SU-DHL-6 (cell line): ENCODE data around the gene HECW1.

Source experiments
- H2AFZ ChIP-seq: fragments of 200-600 bp; sonication (generic); 2 replicates; pipeline ENCODE4 v1.6.1; 2014; ENCODE audit warnings: low read depth, mild to moderate bottlenecking, moderate library complexity, mixed read lengths, antibody characterized with exemption, low read length; ENCODE audit not compliant: severe bottlenecking
- H3F3A ChIP-seq: fragments of 200-600 bp; shearing (Covaris generic); 2 replicates; pipeline ENCODE4 v1.6.0; 2016; ENCODE audit warnings: antibody characterized with exemption, mild to moderate bottlenecking; ENCODE audit not compliant: insufficient read depth
- H3K27ac ChIP-seq: fragments of 200-600 bp; sonication (generic); 2 replicates; pipeline ENCODE4 v1.5.1; 2016; ENCODE audit warnings: low read depth, mild to moderate bottlenecking, low read length, moderate library complexity, mixed read lengths
- H3K27me3 ChIP-seq: fragments of 200-600 bp; sonication (generic), shearing (Covaris generic); 2 replicates; pipeline ENCODE4 v1.6.0; 2014; ENCODE audit warnings: mild to moderate bottlenecking, low read length
- H3K36me3 ChIP-seq: fragments of 200-600 bp; sonication (generic); 2 replicates; pipeline ENCODE4 v1.6.1; 2014; ENCODE audit warnings: mild to moderate bottlenecking, low read length, mixed read lengths
- H3K4me2 ChIP-seq: fragments of 300-600, 200-600 bp; shearing (Covaris generic), sonication (generic); 2 replicates; pipeline ENCODE4 v1.6.0; 2014; ENCODE audit warnings: low read length, low read depth, mild to moderate bottlenecking; ENCODE audit not compliant: poor library complexity, severe bottlenecking
- H3K4me3 ChIP-seq: fragments of 200-600 bp; sonication (generic); 2 replicates; pipeline ENCODE4 v1.5.1; 2014; ENCODE audit warnings: antibody characterized with exemption, low read length, mild to moderate bottlenecking, mixed read lengths; ENCODE audit not compliant: insufficient read depth, poor library complexity, severe bottlenecking
- H3K79me2 ChIP-seq: fragments of 200-600 bp; sonication (generic); 2 replicates; pipeline ENCODE4 v1.6.1; 2014; ENCODE audit warnings: mild to moderate bottlenecking, low read length, moderate library complexity; ENCODE audit not compliant: insufficient read depth
- H3K9ac ChIP-seq: fragments of 200-600 bp; sonication (generic); 2 replicates; pipeline ENCODE4 v1.7.0; 2014; ENCODE audit warnings: mild to moderate bottlenecking, low read length
- H3K9me2 ChIP-seq: fragments of 200-600 bp; sonication (generic); replicated peaks from 2 replicates; pipeline ENCODE4 v1.6.1; 2014; ENCODE audit warnings: low read length; ENCODE audit not compliant: insufficient read depth
- H3K9me3 ChIP-seq: fragments of 200-600 bp; sonication (generic); 2 replicates; pipeline ENCODE4 v1.6.1; 2014; ENCODE audit warnings: low read length, mixed read lengths; ENCODE audit not compliant: insufficient read depth
- H4K20me1 ChIP-seq: fragments of 200-600 bp; sonication (generic); 2 replicates; pipeline ENCODE4 v1.6.1; 2014; ENCODE audit warnings: low read depth, mild to moderate bottlenecking, antibody characterized with exemption, low read length, moderate library complexity, mixed read lengths
- EZH2phosphoT487 ChIP-seq: fragments of 200-600 bp; sonication (generic), shearing (Covaris generic); conservative IDR thresholded peaks from 2 replicates; pipeline ENCODE4 v1.6.1; 2018; ENCODE audit warnings: mild to moderate bottlenecking, antibody characterized with exemption, low read length, moderate library complexity, mixed read lengths
- TF ChIP-seq, protein P1 (sequence below): fragments of 200-600 bp; sonication (generic); IDR thresholded peaks from one replicate; pipeline ENCODE4 v1.5.1; 2017; ENCODE audit warnings: antibody characterized with exemption, mild to moderate bottlenecking, low read length, moderate library complexity; ENCODE audit not compliant: insufficient read depth, poor library complexity, severe bottlenecking

Gene HECW1

GRCh38 chr7:43317075-43317474, 204.6 kb downstream of the HECW1 start:
- H3K4me3 ChIP-seq = no peak overlapping the region
- H3K27me3 ChIP-seq = no peaks in the 10 kb centered on the region
- no peak overlapping the region for H2AFZ ChIP-seq
- no peaks in the 10 kb centered on the region for H3F3A ChIP-seq
- no peak for TF ChIP-seq EZH2phosphoT487
- TF ChIP-seq, protein P1, sequence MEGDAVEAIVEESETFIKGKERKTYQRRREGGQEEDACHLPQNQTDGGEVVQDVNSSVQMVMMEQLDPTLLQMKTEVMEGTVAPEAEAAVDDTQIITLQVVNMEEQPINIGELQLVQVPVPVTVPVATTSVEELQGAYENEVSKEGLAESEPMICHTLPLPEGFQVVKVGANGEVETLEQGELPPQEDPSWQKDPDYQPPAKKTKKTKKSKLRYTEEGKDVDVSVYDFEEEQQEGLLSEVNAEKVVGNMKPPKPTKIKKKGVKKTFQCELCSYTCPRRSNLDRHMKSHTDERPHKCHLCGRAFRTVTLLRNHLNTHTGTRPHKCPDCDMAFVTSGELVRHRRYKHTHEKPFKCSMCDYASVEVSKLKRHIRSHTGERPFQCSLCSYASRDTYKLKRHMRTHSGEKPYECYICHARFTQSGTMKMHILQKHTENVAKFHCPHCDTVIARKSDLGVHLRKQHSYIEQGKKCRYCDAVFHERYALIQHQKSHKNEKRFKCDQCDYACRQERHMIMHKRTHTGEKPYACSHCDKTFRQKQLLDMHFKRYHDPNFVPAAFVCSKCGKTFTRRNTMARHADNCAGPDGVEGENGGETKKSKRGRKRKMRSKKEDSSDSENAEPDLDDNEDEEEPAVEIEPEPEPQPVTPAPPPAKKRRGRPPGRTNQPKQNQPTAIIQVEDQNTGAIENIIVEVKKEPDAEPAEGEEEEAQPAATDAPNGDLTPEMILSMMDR = no peak
- no peaks in the 10 kb centered on the region for H3K36me3 ChIP-seq
- H3K9me3 ChIP-seq = no peaks in the 10 kb centered on the region
- H3K27ac ChIP-seq = no peak overlapping the region
- H3K79me2 ChIP-seq = no peaks in the 10 kb centered on the region
- H3K4me2 ChIP-seq = no peak overlapping the region
- H4K20me1 ChIP-seq = no peaks in the 10 kb centered on the region
- no peaks in the 10 kb centered on the region for H3K9me2 ChIP-seq
- no peak overlapping the region for H3K9ac ChIP-seq

DNA sequence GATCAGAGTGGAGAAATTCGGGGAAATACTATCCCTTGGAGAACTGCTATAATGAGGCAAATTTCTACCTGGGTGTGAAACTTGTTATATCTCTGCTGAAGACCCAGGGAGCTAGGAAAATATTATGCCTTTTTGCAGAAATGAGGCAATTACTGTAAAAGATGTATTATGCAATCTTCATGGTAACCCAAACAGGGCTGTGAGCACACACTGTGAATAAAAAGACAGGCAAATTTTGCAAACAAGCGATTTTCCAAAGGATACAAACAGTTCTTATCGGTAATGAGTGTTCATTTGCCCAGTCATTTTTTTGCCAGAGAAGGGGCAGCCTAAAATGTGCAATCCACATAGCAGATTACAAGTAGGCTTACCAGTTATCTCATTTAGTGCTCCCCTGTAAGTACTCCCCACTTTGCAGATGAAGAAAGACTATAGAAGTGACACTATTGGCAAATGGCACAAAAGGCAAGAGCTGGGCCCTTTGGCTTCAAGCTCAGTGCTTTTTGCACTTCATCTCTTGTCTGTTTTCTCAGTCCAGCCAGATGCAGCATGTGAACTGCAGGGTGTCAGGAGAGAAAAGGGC, 205.8 kb downstream of the HECW1 start:
- Histone ChIP-seq H3K9me3 (no peaks in the 10 kb centered on the region), H3K79me2 (no peaks in the 10 kb centered on the region), H4K20me1 (no peaks in the 10 kb centered on the region), H3K4me3 (no peak overlapping the region), H3K9me2 (no peaks in the 10 kb centered on the region), H3K36me3 (no peaks in the 10 kb centered on the region), H3F3A (no peaks in the 10 kb centered on the region), H3K9ac (no peak overlapping the region), H3K27me3 (no peaks in the 10 kb centered on the region), H3K27ac (no peak overlapping the region), H3K4me2 (no peak overlapping the region), H2AFZ (no peak overlapping the region)
- no peak for TF ChIP-seq EZH2phosphoT487
- TF ChIP-seq, protein P1 = no peak

DNA sequence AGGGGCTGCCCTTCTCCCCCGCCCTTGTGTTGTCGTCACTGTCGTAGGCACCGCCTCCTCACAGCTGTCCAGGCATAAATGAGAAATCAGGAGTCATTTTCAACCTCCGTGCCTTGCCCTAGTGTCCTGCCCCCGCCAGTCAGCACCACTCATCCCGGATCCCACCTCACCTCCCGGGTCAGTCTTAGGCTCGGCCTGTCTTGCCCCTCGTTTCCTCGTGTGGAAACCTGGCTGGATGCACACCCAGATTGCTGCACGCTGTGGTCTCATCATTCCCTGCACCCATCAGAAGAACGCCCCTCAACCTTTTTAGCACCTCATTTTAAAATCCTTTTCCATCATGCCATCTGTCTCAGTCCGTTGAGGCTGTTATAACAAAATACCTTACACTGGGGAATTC, 213.1 kb downstream of the HECW1 start:
- TF ChIP-seq, protein P1 = no peak
- TF ChIP-seq EZH2phosphoT487 = no peak
- Histone ChIP-seq H3F3A (no peaks in the 10 kb centered on the region), H3K9ac (no peak overlapping the region)

More for the DNA sequence above, 213.1 kb downstream of the HECW1 start:
- H3K4me3 ChIP-seq = no peak overlapping the region
- no peaks in the 10 kb centered on the region for H4K20me1 ChIP-seq
- H3K27ac ChIP-seq = no peak overlapping the region
- H3K79me2 ChIP-seq = no peaks in the 10 kb centered on the region
- H3K27me3 ChIP-seq = no peaks in the 10 kb centered on the region
- no peaks in the 10 kb centered on the region for H3K36me3 ChIP-seq
- no peak overlapping the region for H3K4me2 ChIP-seq
- H2AFZ ChIP-seq = no peak overlapping the region
- H3K9me2 ChIP-seq = no peaks in the 10 kb centered on the region
- H3K9me3 ChIP-seq = no peaks in the 10 kb centered on the region
